HG03097 (cell line): ENCODE measurements around the gene KDM2B.
"Not testable (repeated sequence)": the region's sequence is repeated elsewhere in the genome, so short reads cannot be mapped to it uniquely, and the experiment has no call there.

ENCODE experiments used
- ATAC-seq: cut with Tn5 transposase; IDR thresholded peaks from one replicate; pipeline ENCODE4 v1.9.1; 2021; ENCODE audit not compliant: unreplicated experiment, low FRiP score

Gene KDM2B

DNA sequence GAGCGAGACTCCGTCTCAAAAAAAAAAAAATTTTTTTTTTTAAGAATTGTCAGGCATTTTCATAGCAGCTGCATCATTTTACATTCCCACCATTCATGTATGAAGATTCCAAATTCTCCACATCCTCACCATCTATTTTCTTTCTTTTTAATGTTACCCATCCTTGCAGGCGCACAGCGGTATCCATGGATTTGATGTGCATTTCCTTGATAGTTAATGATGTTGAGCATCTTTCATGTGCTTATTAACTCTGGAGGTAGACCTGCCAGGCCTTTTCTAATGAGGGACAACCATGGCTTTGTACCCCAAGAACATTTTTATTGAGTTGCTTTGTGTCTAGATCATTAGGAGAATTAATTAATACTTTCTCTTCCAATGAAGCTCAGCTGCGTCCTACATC is 182.5 kb downstream of the KDM2B start:
- no peak for ATAC-seq

DNA sequence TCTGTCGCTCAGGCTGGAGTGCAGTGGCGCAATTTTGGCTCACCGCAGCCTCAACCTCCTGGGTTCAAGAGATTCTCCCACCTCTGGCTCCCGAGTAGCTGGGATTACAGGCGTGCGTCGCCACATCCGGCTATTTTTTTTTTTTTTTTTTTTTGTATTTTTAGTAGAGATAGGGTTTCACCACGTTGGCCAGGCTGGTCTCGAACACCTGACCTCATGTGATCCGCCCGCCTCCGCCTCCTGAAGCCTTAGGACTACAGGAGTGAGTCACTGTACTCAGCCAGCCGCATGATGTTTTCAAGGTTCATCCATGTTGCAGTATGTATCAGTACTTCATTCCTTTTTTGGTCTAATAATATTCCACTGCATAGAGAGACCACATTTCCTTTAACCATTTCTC is 183.3 kb downstream of the KDM2B start:
- no peak for ATAC-seq

DNA sequence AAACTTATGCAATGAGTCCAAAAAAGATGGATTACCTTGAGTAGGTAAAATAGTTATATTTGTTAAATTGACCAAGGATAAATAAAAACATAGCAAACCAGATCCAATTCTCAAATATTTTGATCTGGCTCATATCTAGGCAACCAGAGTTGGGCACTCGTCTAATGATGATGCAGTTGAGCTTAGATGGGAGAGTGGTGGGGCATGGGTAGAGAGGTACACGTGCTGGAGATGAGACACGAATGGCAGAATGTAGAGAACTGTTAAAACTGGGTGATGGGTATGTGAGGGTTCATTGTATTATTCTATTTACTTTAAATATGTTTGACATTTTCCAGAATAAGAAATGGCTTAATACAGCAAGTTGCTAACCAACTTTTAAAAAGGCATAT is 188.5 kb downstream of the KDM2B start:
- ATAC-seq = no peak

DNA sequence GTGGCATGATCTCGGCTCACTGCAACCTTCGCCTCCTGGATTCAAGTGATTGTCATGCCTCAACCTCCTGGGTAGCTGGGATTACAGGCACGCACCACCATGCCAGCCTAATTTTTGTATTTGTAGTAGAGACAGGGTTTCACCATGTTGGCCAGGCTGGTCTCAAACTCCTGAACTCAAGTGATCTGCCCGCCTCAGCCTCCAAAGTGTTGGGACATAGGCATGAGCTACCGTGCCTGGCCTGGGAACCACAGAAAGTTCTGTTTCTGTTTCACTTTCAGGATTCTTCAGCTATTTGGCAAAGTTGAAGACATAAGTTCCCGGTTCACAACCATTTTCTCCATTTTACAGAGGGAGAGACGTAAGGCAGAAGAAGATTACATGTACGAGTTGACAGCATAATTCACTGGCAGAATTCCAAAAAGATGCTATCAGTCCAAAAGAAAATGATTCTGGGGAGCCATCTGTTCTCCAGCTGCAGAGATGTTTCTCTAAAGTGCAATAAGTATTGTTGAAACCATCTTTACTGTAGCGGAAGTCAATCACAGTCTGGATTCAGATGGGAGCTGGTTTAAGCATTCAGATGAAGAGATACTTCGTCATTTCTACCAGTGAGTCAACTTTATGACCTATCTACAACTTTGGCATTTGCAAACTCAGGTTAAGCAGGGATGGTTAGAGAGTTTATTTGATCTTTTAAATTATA is 189.1 kb downstream of the KDM2B start:
- ATAC-seq = no peak

DNA sequence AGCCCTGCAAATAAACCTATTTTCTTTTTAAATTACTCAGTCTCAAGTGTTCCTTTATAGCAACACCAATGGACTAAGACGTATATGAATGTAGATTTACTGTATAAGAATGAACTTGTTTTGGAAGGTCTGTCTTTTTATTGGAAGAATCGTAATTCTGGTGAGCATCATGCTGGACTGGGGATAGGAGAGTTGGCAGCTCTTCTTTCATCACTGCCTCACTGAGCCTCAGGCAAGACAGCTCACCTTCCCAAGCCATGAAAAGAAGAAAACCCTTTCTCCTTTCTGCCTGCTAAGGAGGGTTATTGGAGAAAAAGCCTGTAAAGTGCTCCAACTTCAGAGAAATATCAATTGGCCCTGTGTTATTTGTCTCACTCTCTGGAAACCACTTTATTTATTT is 190.0 kb downstream of the KDM2B start:
- no peak for ATAC-seq

DNA sequence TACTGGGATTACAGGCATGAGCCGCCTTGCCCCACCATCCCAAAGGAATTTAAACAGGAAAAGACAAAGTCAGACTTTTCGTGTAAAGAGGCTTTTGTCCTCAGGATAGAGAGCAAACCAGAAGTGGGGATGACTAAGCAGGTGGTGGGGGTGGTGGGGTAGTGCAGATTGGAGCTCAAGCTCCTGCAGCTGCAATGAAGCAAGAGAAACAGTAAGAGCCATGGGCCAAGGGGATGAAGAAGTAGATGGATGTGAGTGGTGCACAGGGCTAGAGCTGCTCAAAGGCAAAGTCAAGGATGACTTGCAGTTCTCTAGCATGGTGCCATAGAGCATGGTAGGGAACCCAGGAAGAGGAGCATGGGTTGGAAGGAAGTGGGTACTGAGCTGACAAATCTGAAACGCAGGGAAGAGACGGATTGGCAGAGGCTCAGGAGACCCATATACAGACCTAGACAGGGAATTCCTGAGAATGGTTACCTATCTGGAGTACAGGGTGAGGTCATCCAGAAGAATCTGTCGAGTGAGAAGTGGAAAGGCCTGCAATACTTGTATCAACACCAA is 192.3 kb downstream of the KDM2B start:
- no peak for ATAC-seq

DNA sequence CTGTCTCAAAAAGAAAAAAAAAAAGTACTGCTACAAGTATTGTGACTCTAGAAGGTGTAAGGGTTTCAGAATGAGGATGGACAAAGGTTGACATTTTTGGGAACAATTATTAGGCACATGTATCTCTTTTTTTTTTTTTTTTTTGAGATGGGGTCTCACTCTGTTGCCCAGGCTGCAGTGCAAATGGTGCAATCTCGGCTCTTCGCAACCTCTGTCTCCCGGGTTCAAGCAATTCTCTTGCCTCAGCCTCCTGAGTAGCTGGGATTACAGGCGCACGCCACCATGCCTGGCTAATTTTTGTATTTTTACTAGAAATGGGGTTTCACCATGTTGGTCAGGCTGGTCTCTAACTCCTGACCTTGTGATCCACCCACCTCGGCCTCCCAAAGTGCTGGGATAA is 195.9 kb downstream of the KDM2B start:
- ATAC-seq = not testable (repeated sequence)

DNA sequence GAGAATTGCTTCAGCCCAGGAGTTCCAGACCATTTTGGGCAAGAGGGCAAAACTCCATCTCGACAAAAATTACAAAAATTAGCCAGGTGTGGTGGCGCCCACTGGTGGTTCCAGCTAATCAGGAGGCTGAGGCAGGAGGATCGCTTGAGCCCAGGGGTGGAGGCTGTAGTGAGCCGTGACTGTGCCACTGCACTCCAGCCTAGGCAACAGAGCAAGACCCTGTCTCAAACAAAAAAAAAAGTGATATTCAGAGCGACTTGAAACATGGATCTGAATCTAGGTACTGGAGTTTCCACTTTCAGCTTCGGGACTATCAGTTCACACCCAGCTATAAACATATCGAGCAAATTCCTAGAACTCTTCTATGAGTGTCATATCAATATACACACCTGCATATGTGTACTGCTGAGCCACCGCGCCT is 197.2 kb downstream of the KDM2B start:
- ATAC-seq = no peak

DNA sequence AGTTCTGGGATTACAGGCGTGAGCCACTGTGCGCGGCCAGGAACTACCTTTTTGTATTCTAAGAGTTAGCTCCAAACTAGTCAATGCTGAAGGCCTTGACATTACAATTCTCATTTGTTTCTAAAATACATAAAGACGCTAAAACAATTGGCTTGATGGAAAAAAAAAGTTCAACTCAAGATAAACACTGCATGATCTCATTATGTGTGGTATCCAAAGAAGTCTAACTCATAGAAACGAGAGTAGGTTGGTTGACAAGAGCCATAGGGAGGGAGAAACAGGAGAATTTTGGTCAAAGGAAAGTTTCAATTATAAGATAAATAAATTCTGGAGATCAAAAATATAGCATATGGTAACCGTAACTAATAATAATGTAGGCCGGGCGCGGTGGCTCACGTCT is 200.9 kb downstream of the KDM2B start:
- no peak for ATAC-seq
